GM12878 (cell line): Measurements from ENCODE around the gene RSRC1.

Experiments used
- ASH2L ChIP-seq: fragments of 300-600, 200-600 bp; sonication (generic); IDR thresholded peaks from 2 replicates; pipeline ENCODE4 v1.6.1; 2017; ENCODE audit warnings: low read depth, mild to moderate bottlenecking, borderline replicate concordance
- CEBPB ChIP-seq, 2 experiments: fragments of 150-350 bp in 1 of 2; IDR thresholded peaks; 2 replicates each; pipeline ENCODE4 v1.6.1; 2012 to 2014; ENCODE audit warnings: low read depth in 2 of 2, low read length in 2 of 2, borderline replicate concordance in 1 of 2, inconsistent platforms in 1 of 2
- CEBPZ ChIP-seq: fragments of 150-350 bp; IDR thresholded peaks from 2 replicates; pipeline ENCODE4 v1.6.1; 2016; ENCODE audit warnings: low read depth, low read length
- CREM ChIP-seq: IDR thresholded peaks from 2 replicates; pipeline ENCODE4 v1.6.1; 2014; ENCODE audit warnings: antibody characterized with exemption, low read depth
- CTCF ChIP-seq, 3 experiments: IDR thresholded peaks in 2 of 3; conservative IDR thresholded peaks in 1 of 3; 2 replicates each; pipeline ENCODE4 v1.5.1; 2011; ENCODE audit warnings: low read depth in 3 of 3, low read length in 3 of 3, mild to moderate bottlenecking in 3 of 3, control low read depth in 2 of 3, moderate library complexity in 2 of 3, inconsistent platforms in 1 of 3, mixed read lengths in 1 of 3; ENCODE audit not compliant: control insufficient read depth in 2 of 3, insufficient read depth in 1 of 3; ENCODE audit errors: extremely low read depth in 1 of 3
- ESRRA ChIP-seq: IDR thresholded peaks from 2 replicates; pipeline ENCODE4 v1.6.1; 2012; ENCODE audit warnings: mild to moderate bottlenecking, low read length, improper control_type of control experiment
- EZH2 ChIP-seq: IDR thresholded peaks from 2 replicates; pipeline ENCODE4 v1.6.1; 2012; ENCODE audit warnings: low read depth, mild to moderate bottlenecking, control low read depth, inconsistent platforms, low read length, borderline replicate concordance; ENCODE audit not compliant: control insufficient read depth
- GABPA ChIP-seq: IDR thresholded peaks from 2 replicates; pipeline ENCODE4 v1.6.1; 2014; ENCODE audit warnings: antibody characterized with exemption, low read depth, mild to moderate bottlenecking, inconsistent platforms
- POLR2A ChIP-seq: IDR thresholded peaks from 2 replicates; pipeline ENCODE4 v1.6.1; 2011; ENCODE audit warnings: low read depth, mild to moderate bottlenecking, low read length
- POLR2AphosphoS5 ChIP-seq: IDR thresholded peaks from 2 replicates; pipeline ENCODE4 v1.6.1; 2011; ENCODE audit warnings: mild to moderate bottlenecking, low read length, inconsistent platforms
- TCF12 ChIP-seq: IDR thresholded peaks from 2 replicates; pipeline ENCODE4 v1.6.1; 2011; ENCODE audit warnings: low read depth, mild to moderate bottlenecking, low read length
- TF ChIP-seq, protein P1 (sequence below): IDR thresholded peaks from 2 replicates; pipeline ENCODE4 v1.6.1; 2012; ENCODE audit warnings: mild to moderate bottlenecking, low read depth, low read length
- TF ChIP-seq, protein P2 (sequence below): IDR thresholded peaks from 2 replicates; pipeline ENCODE4 v1.6.1; 2012; ENCODE audit warnings: low read depth, low read length, improper control_type of control experiment
- TF ChIP-seq, protein P3 (sequence below): fragments of 450-650 bp; IDR thresholded peaks from 2 replicates; pipeline ENCODE4 v1.6.1; 2014; ENCODE audit warnings: mild to moderate bottlenecking

GRCh38 chr3:158574646-158575045 is 464.8 kb downstream of the RSRC1 start:
- no peak for TF ChIP-seq POLR2AphosphoS5
- TF ChIP-seq CREM: no peak
- TF ChIP-seq, protein P1, sequence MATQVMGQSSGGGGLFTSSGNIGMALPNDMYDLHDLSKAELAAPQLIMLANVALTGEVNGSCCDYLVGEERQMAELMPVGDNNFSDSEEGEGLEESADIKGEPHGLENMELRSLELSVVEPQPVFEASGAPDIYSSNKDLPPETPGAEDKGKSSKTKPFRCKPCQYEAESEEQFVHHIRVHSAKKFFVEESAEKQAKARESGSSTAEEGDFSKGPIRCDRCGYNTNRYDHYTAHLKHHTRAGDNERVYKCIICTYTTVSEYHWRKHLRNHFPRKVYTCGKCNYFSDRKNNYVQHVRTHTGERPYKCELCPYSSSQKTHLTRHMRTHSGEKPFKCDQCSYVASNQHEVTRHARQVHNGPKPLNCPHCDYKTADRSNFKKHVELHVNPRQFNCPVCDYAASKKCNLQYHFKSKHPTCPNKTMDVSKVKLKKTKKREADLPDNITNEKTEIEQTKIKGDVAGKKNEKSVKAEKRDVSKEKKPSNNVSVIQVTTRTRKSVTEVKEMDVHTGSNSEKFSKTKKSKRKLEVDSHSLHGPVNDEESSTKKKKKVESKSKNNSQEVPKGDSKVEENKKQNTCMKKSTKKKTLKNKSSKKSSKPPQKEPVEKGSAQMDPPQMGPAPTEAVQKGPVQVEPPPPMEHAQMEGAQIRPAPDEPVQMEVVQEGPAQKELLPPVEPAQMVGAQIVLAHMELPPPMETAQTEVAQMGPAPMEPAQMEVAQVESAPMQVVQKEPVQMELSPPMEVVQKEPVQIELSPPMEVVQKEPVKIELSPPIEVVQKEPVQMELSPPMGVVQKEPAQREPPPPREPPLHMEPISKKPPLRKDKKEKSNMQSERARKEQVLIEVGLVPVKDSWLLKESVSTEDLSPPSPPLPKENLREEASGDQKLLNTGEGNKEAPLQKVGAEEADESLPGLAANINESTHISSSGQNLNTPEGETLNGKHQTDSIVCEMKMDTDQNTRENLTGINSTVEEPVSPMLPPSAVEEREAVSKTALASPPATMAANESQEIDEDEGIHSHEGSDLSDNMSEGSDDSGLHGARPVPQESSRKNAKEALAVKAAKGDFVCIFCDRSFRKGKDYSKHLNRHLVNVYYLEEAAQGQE: no peak
- TF ChIP-seq EZH2: no peak
- TF ChIP-seq, protein P2, sequence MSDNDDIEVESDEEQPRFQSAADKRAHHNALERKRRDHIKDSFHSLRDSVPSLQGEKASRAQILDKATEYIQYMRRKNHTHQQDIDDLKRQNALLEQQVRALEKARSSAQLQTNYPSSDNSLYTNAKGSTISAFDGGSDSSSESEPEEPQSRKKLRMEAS: no peak
- TF ChIP-seq GABPA: no peak
- TF ChIP-seq, protein P3, sequence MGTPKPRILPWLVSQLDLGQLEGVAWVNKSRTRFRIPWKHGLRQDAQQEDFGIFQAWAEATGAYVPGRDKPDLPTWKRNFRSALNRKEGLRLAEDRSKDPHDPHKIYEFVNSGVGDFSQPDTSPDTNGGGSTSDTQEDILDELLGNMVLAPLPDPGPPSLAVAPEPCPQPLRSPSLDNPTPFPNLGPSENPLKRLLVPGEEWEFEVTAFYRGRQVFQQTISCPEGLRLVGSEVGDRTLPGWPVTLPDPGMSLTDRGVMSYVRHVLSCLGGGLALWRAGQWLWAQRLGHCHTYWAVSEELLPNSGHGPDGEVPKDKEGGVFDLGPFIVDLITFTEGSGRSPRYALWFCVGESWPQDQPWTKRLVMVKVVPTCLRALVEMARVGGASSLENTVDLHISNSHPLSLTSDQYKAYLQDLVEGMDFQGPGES: no peak
- TF ChIP-seq POLR2A: no peak
- TF ChIP-seq CEBPB (IDR thresholded peaks at IDR 0.05; ENCODE audit: borderline replicate concordance in 1 of 2, low read depth in 2 of 2, low read length in 2 of 2): no peak
- no peak for TF ChIP-seq ASH2L
- no peak for TF ChIP-seq CEBPZ
- TF ChIP-seq CTCF (IDR thresholded peaks at IDR 0.05 in 2 of 3, conservative IDR thresholded peaks at IDR 0.05 in 1 of 3; ENCODE audit: control insufficient read depth in 2 of 3, extremely low read depth in 1 of 3, insufficient read depth in 1 of 3, low read depth in 3 of 3, low read length in 3 of 3): no peak
- no peak for TF ChIP-seq TCF12
- TF ChIP-seq ESRRA: no peak
